Esophagus (tissue), 2 donors: ENCODE results near the gene PPP1R1C. TPM values are rescaled to one million over a fixed set of nuclear protein-coding genes. Genes with fewer than 3 reads are reported as not detected.

Experiments
- H3K27ac ChIP-seq, 2 donors: one replicate each; pipeline ENCODE4 v1.5.1; 2013; ENCODE audit warnings: low read depth in 2 of 2, mild to moderate bottlenecking in 2 of 2, inconsistent platforms in 1 of 2, low read length in 1 of 2, moderate library complexity in 1 of 2
- H3K27me3 ChIP-seq, 2 donors: one replicate each; pipeline ENCODE4 v1.6.1; 2013; ENCODE audit warnings: low read length in 2 of 2, control low read depth in 1 of 2, mild to moderate bottlenecking in 1 of 2; ENCODE audit not compliant: insufficient read depth in 2 of 2, control insufficient read depth in 1 of 2
- H3K36me3 ChIP-seq, 2 donors: one replicate each; pipeline ENCODE4 v1.6.1; 2013; ENCODE audit warnings: low read length in 1 of 2; ENCODE audit not compliant: control insufficient read depth in 2 of 2, insufficient read depth in 2 of 2
- H3K4me1 ChIP-seq, 2 donors: one replicate each; pipeline ENCODE4 v1.6.1; 2013; ENCODE audit warnings: low read length in 1 of 2; ENCODE audit not compliant: control insufficient read depth in 2 of 2, insufficient read depth in 2 of 2
- H3K4me3 ChIP-seq, 2 donors: one replicate each; pipeline ENCODE4 v1.5.1; 2013; ENCODE audit warnings: low read length in 2 of 2, mild to moderate bottlenecking in 2 of 2, low read depth in 1 of 2, moderate library complexity in 1 of 2
- H3K9me3 ChIP-seq, 2 donors: one replicate each; pipeline ENCODE4 v1.6.1; 2013; ENCODE audit warnings: mild to moderate bottlenecking in 2 of 2, low read depth in 1 of 2, low read length in 1 of 2, moderate library complexity in 1 of 2; ENCODE audit not compliant: control insufficient read depth in 2 of 2, insufficient read depth in 1 of 2
- WGBS, 2 donors: extraction: QIAGEN DNeasy Blood & Tissue Kit; methylation state at CpG; one replicate each; pipeline ENCODE4 v1.1.7; 2013; 5-methylcytosine and 5-hydroxymethylcytosine counted together
- polyA plus RNA-seq, 2 donors: library from polyadenylated mRNA; stranded (reverse); fragments of 200-250 nt; gene quantifications; one replicate each; pipeline ENCODE4 v1.2.3, GENCODE V29; 2013
- donor health status: healthy with polysubstance abuse.
- donor health status: Bipolar disorder and iron deficiency.

Gene PPP1R1C
- polyA plus RNA-seq, 2 donors = 1.1 to 1.4 TPM

- Histone ChIP-seq H3K9me3 (no peaks in the 10 kb centered on the region), H3K4me1 (no peaks in the 10 kb centered on the region), H3K27ac (no peak overlapping the region), H3K36me3 (no peaks in the 10 kb centered on the region), H3K27me3 (no peaks in the 10 kb centered on the region), H3K4me3 (no peak overlapping the region)
- 53 to 67% methylated on average over 7 of the region's 7 CpGs for WGBS, 2 donors
These were observed 2.7 kb downstream of the PPP1R1C start for GRCh38 chr2:181988154-181988924.

GRCh38 chr2:181989099-181989498 lies 3.4 kb downstream of the PPP1R1C start:
- H3K36me3 ChIP-seq = no peaks in the 10 kb centered on the region
- 80 to 92% methylated on average over 1 of the region's 1 CpG for WGBS, 2 donors
- no peak overlapping the region for H3K27ac ChIP-seq

GRCh38 chr2:181991171-181991885 lies 5.7 kb downstream of the PPP1R1C start:
- 68 to 79% methylated on average over 2 of the region's 2 CpGs for WGBS, 2 donors

More at GRCh38 chr2:181989099-181989498, 3.4 kb downstream of the PPP1R1C start:
- Histone ChIP-seq H3K4me3 (no peak overlapping the region), H3K9me3 (no peaks in the 10 kb centered on the region), H3K4me1 (no peaks in the 10 kb centered on the region), H3K27me3 (no peaks in the 10 kb centered on the region)

GRCh38 chr2:181992776-181993175 lies 7.1 kb downstream of the PPP1R1C start:
- Histone ChIP-seq H3K9me3 (no peaks in the 10 kb centered on the region), H3K27me3 (no peaks in the 10 kb centered on the region), H3K36me3 (no peaks in the 10 kb centered on the region), H3K4me1 (no peaks in the 10 kb centered on the region), H3K4me3 (no peak overlapping the region), H3K27ac (no peak overlapping the region)
- WGBS, 2 donors = 74 to 78% methylated on average over 3 of the region's 3 CpGs

More at GRCh38 chr2:181991171-181991885, 5.7 kb downstream of the PPP1R1C start:
- Histone ChIP-seq H3K4me1 (no peaks in the 10 kb centered on the region), H3K9me3 (no peaks in the 10 kb centered on the region), H3K36me3 (no peaks in the 10 kb centered on the region), H3K27ac (no peak overlapping the region), H3K4me3 (no peak overlapping the region), H3K27me3 (no peaks in the 10 kb centered on the region)

- 90 to 93% methylated on average over 1 of the region's 1 CpG for WGBS, 2 donors
- Histone ChIP-seq H3K9me3 (no peaks in the 10 kb centered on the region), H3K27ac (no peak overlapping the region), H3K4me1 (no peaks in the 10 kb centered on the region), H3K27me3 (no peaks in the 10 kb centered on the region), H3K4me3 (no peak overlapping the region), H3K36me3 (no peaks in the 10 kb centered on the region)
These were observed 9.6 kb downstream of the PPP1R1C start for GRCh38 chr2:181995289-181995688.

GRCh38 chr2:181998041-181998835 lies 12.6 kb downstream of the PPP1R1C start:
- WGBS, 2 donors = 65 to 76% methylated on average over 8 of the region's 8 CpGs
- Histone ChIP-seq H3K36me3 (no peaks in the 10 kb centered on the region), H3K4me3 (no peak overlapping the region), H3K27me3 (no peaks in the 10 kb centered on the region), H3K27ac (no peak overlapping the region), H3K9me3 (no peaks in the 10 kb centered on the region), H3K4me1 (no peaks in the 10 kb centered on the region)

GRCh38 chr2:181998891-181999654 lies 13.4 kb downstream of the PPP1R1C start:
- no peaks in the 10 kb centered on the region for H3K36me3 ChIP-seq
- H3K4me3 ChIP-seq = no peak overlapping the region
- no peaks in the 10 kb centered on the region for H3K4me1 ChIP-seq
- H3K27ac ChIP-seq = no peak overlapping the region
- H3K9me3 ChIP-seq = no peaks in the 10 kb centered on the region
- no peaks in the 10 kb centered on the region for H3K27me3 ChIP-seq
- 65 to 70% methylated on average over 2 of the region's 2 CpGs for WGBS, 2 donors

- Histone ChIP-seq H3K9me3 (no peaks in the 10 kb centered on the region), H3K36me3 (no peaks in the 10 kb centered on the region), H3K4me3 (no peak overlapping the region), H3K27me3 (no peaks in the 10 kb centered on the region), H3K4me1 (no peaks in the 10 kb centered on the region), H3K27ac (no peak overlapping the region)
- WGBS, 2 donors = 90 to 92% methylated on average over 3 of the region's 3 CpGs
These were observed 14.3 kb downstream of the PPP1R1C start for GRCh38 chr2:181999911-182000310.

- WGBS, 2 donors = 81 to 85% methylated on average over 2 of the region's 2 CpGs
These were observed 19.4 kb downstream of the PPP1R1C start for GRCh38 chr2:182004945-182005520.

More at GRCh38 chr2:182004945-182005520, 19.4 kb downstream of the PPP1R1C start:
- Histone ChIP-seq H3K9me3 (no peaks in the 10 kb centered on the region), H3K36me3 (no peaks in the 10 kb centered on the region), H3K27me3 (no peaks in the 10 kb centered on the region), H3K4me1 (no peaks in the 10 kb centered on the region), H3K27ac (no peak overlapping the region), H3K4me3 (no peak overlapping the region)
